Liver (tissue), 9 donors: ENCODE measurements around the gene TOP1. TPM values are rescaled to one million over a fixed set of nuclear protein-coding genes. Genes with fewer than 3 reads are reported as not detected.

ENCODE experiments used
- DNase-seq: peaks from one replicate; pipeline ENCODE4 v3.0.0-alpha.2; 2017; ENCODE audit warnings: low spot score
- H3K27ac ChIP-seq, 2 donors: one replicate each; pipeline ENCODE4 v1.7.0; 2013; ENCODE audit warnings: inconsistent platforms in 2 of 2, low read length in 2 of 2, control low read depth in 1 of 2, low read depth in 1 of 2, mild to moderate bottlenecking in 1 of 2
- H3K27me3 ChIP-seq, 4 donors: one replicate each; pipeline versions ENCODE4 v1.6.1 to v1.7.0; 2013; ENCODE audit warnings: low read length in 3 of 4, inconsistent platforms in 1 of 4, mild to moderate bottlenecking in 1 of 4, moderate library complexity in 1 of 4; ENCODE audit not compliant: control insufficient read depth in 4 of 4, insufficient read depth in 4 of 4
- H3K36me3 ChIP-seq, 4 donors: one replicate each; pipeline versions ENCODE4 v1.6.1 to v1.7.0; 2013; ENCODE audit warnings: low read length in 3 of 4, mild to moderate bottlenecking in 3 of 4, low read depth in 1 of 4, moderate library complexity in 1 of 4; ENCODE audit not compliant: control insufficient read depth in 4 of 4, insufficient read depth in 3 of 4
- H3K4me1 ChIP-seq, 4 donors: one replicate each; pipeline versions ENCODE4 v1.6.1 to v1.7.0; 2013; ENCODE audit warnings: low read length in 3 of 4, mild to moderate bottlenecking in 3 of 4, moderate library complexity in 1 of 4; ENCODE audit not compliant: control insufficient read depth in 4 of 4, insufficient read depth in 4 of 4
- H3K4me3 ChIP-seq, 3 donors: one replicate each; pipeline versions ENCODE4 v1.6.1 to v1.7.0; 2013; ENCODE audit warnings: low read length in 3 of 3, control low read depth in 1 of 3, low read depth in 1 of 3, mild to moderate bottlenecking in 1 of 3
- H3K9ac ChIP-seq, 2 donors: one replicate each; pipeline ENCODE4 v1.7.0; 2013; ENCODE audit warnings: low read length in 2 of 2, mild to moderate bottlenecking in 2 of 2, moderate library complexity in 2 of 2, control low read depth in 1 of 2, low read depth in 1 of 2
- H3K9me3 ChIP-seq, 4 donors: one replicate each; pipeline versions ENCODE4 v1.6.1 to v1.7.0; 2013; ENCODE audit warnings: low read length in 3 of 4; ENCODE audit not compliant: control insufficient read depth in 4 of 4
- ATF3 ChIP-seq: IDR thresholded peaks from 2 replicates; pipeline ENCODE4 v1.6.1; 2016; ENCODE audit warnings: antibody characterized with exemption
- EGR1 ChIP-seq, 2 donors: IDR thresholded peaks; 2 replicates each; pipeline ENCODE4 v1.6.1; 2016 to 2018; ENCODE audit warnings: antibody characterized with exemption in 2 of 2, low read depth in 2 of 2
- FOXA1 ChIP-seq: IDR thresholded peaks from 2 replicates; pipeline ENCODE4 v1.6.1; 2016; ENCODE audit warnings: antibody characterized with exemption
- FOXA2 ChIP-seq: IDR thresholded peaks from 2 replicates; pipeline ENCODE4 v1.6.1; 2016; ENCODE audit warnings: antibody characterized with exemption
- GABPA ChIP-seq, 2 donors: IDR thresholded peaks in 1 of 2; conservative IDR thresholded peaks in 1 of 2; 2 replicates each; pipeline ENCODE4 v1.6.1; 2016; ENCODE audit warnings: antibody characterized with exemption in 2 of 2, mild to moderate bottlenecking in 1 of 2, moderate library complexity in 1 of 2
- HNF4A ChIP-seq, 2 donors: conservative IDR thresholded peaks; 2 replicates each; pipeline ENCODE4 v1.6.1; 2016; ENCODE audit warnings: antibody characterized with exemption in 2 of 2, mild to moderate bottlenecking in 2 of 2
- HNF4G ChIP-seq: IDR thresholded peaks from 2 replicates; pipeline ENCODE4 v1.6.1; 2016; ENCODE audit warnings: antibody characterized with exemption
- JUND ChIP-seq, 2 donors: IDR thresholded peaks; 2 replicates each; pipeline ENCODE4 v1.6.1; 2016; ENCODE audit warnings: antibody characterized with exemption in 2 of 2
- NR2F2 ChIP-seq: IDR thresholded peaks from 2 replicates; pipeline ENCODE4 v1.6.1; 2016; ENCODE audit warnings: antibody characterized with exemption
- RAD21 ChIP-seq, 2 donors: IDR thresholded peaks; 2 replicates each; pipeline ENCODE4 v1.6.1; 2016; ENCODE audit warnings: antibody characterized with exemption in 2 of 2, mild to moderate bottlenecking in 2 of 2
- RXRA ChIP-seq, 2 donors: IDR thresholded peaks; 2 replicates each; pipeline ENCODE4 v1.6.1; 2017 to 2018; ENCODE audit warnings: antibody characterized with exemption in 2 of 2, mild to moderate bottlenecking in 1 of 2
- SP1 ChIP-seq: IDR thresholded peaks from 2 replicates; pipeline ENCODE4 v1.6.1; 2018; ENCODE audit warnings: antibody characterized with exemption, mild to moderate bottlenecking
- TAF1 ChIP-seq: conservative IDR thresholded peaks from 2 replicates; pipeline ENCODE4 v1.6.1; 2016; ENCODE audit warnings: antibody characterized with exemption, mild to moderate bottlenecking
- YY1 ChIP-seq: IDR thresholded peaks from 2 replicates; pipeline ENCODE4 v1.6.1; 2016; ENCODE audit warnings: antibody characterized with exemption, mild to moderate bottlenecking
- WGBS: extraction: QIAGEN DNeasy Blood & Tissue Kit; methylation state at CpG from one replicate; pipeline ENCODE4 v1.1.7; 2013; 5-methylcytosine and 5-hydroxymethylcytosine counted together
- polyA plus RNA-seq, 2 donors: library from polyadenylated mRNA; stranded (reverse) in 1 of 2; unstranded in 1 of 2; fragments of 200-250 nt in 1 of 2; fragments of >200 nt in 1 of 2; fragmentation: Nextera tagmentation in 1 of 2; extraction: Ambion mirVana in 1 of 2; gene quantifications; one replicate each; pipeline versions ENCODE4 v1.2.1 to v1.2.3, GENCODE V29; 2013 to 2015
- total RNA-seq, 2 donors: library from RNA; depleted of rRNA; stranded (reverse); fragments of >200 nt; gene quantifications; one replicate each; pipeline ENCODE4 v1.2.3, GENCODE V29; 2014
- TF ChIP-seq, protein P1 (sequence below): IDR thresholded peaks from 2 replicates; pipeline ENCODE4 v1.6.1; 2016; ENCODE audit warnings: antibody characterized with exemption
- TF ChIP-seq, protein P2 (sequence below): IDR thresholded peaks from 2 replicates; pipeline ENCODE4 v1.6.1; 2016; ENCODE audit warnings: antibody characterized with exemption
- TF ChIP-seq, protein P3 (sequence below): IDR thresholded peaks from 2 replicates; pipeline ENCODE4 v1.6.1; 2016; ENCODE audit warnings: antibody characterized with exemption, mild to moderate bottlenecking
- TF ChIP-seq, protein P4 (sequence below): fragments of 150-350 bp; IDR thresholded peaks from 2 replicates; pipeline ENCODE4 v1.5.1; 2017; ENCODE audit warnings: improper control_type of control experiment, low read depth, low read length; ENCODE audit not compliant: missing input control
- donor health status: healthy.
- donor health status: healthy.
- donor health status: healthy.
- donor health status: healthy.
- donor health status: healthy.

TOP1 gene
- total and polyA plus RNA-seq, 4 donors: 13.7 to 62.1 (median 19.4) TPM

- H3K27me3 ChIP-seq: no peaks in the 10 kb centered on the region
- H3K4me1 ChIP-seq: peaks cover 0 to 14% (median 8%) of the 10 kb centered on the region in 4 donors
- DNase-seq: no peak
- H3K9me3 ChIP-seq: no peaks in the 10 kb centered on the region
- no peaks in the 10 kb centered on the region for H3K36me3 ChIP-seq
- WGBS: 88% methylated on average over 2 of the region's 2 CpGs
- no peak overlapping the region for H3K4me3 ChIP-seq
- H3K9ac ChIP-seq: no peak overlapping the region
- H3K27ac ChIP-seq: no peak overlapping the region
- TF ChIP-seq FOXA1 (no peak), GABPA (IDR thresholded peaks at IDR 0.05 in 1 of 2, conservative IDR thresholded peaks at IDR 0.05 in 1 of 2) (no peak), SP1 (no peak), YY1 (no peak), JUND (IDR thresholded peaks at IDR 0.05) (no peak), NR2F2 (no peak), HNF4G (no peak), RXRA (IDR thresholded peaks at IDR 0.05) (no peak), RAD21 (IDR thresholded peaks at IDR 0.05) (no peak), FOXA2 (no peak), EGR1 (IDR thresholded peaks at IDR 0.05; ENCODE audit: low read depth in 2 of 2) (no peak), TAF1 (no peak), HNF4A (conservative IDR thresholded peaks at IDR 0.05) (no peak), ATF3 (no peak)
- TF ChIP-seq, protein P1, sequence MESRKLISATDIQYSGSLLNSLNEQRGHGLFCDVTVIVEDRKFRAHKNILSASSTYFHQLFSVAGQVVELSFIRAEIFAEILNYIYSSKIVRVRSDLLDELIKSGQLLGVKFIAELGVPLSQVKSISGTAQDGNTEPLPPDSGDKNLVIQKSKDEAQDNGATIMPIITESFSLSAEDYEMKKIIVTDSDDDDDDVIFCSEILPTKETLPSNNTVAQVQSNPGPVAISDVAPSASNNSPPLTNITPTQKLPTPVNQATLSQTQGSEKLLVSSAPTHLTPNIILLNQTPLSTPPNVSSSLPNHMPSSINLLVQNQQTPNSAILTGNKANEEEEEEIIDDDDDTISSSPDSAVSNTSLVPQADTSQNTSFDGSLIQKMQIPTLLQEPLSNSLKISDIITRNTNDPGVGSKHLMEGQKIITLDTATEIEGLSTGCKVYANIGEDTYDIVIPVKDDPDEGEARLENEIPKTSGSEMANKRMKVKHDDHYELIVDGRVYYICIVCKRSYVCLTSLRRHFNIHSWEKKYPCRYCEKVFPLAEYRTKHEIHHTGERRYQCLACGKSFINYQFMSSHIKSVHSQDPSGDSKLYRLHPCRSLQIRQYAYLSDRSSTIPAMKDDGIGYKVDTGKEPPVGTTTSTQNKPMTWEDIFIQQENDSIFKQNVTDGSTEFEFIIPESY: no peak
- TF ChIP-seq, protein P2, sequence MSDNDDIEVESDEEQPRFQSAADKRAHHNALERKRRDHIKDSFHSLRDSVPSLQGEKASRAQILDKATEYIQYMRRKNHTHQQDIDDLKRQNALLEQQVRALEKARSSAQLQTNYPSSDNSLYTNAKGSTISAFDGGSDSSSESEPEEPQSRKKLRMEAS: no peak
- TF ChIP-seq, protein P3, sequence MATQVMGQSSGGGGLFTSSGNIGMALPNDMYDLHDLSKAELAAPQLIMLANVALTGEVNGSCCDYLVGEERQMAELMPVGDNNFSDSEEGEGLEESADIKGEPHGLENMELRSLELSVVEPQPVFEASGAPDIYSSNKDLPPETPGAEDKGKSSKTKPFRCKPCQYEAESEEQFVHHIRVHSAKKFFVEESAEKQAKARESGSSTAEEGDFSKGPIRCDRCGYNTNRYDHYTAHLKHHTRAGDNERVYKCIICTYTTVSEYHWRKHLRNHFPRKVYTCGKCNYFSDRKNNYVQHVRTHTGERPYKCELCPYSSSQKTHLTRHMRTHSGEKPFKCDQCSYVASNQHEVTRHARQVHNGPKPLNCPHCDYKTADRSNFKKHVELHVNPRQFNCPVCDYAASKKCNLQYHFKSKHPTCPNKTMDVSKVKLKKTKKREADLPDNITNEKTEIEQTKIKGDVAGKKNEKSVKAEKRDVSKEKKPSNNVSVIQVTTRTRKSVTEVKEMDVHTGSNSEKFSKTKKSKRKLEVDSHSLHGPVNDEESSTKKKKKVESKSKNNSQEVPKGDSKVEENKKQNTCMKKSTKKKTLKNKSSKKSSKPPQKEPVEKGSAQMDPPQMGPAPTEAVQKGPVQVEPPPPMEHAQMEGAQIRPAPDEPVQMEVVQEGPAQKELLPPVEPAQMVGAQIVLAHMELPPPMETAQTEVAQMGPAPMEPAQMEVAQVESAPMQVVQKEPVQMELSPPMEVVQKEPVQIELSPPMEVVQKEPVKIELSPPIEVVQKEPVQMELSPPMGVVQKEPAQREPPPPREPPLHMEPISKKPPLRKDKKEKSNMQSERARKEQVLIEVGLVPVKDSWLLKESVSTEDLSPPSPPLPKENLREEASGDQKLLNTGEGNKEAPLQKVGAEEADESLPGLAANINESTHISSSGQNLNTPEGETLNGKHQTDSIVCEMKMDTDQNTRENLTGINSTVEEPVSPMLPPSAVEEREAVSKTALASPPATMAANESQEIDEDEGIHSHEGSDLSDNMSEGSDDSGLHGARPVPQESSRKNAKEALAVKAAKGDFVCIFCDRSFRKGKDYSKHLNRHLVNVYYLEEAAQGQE: no peak
- TF ChIP-seq, protein P4, sequence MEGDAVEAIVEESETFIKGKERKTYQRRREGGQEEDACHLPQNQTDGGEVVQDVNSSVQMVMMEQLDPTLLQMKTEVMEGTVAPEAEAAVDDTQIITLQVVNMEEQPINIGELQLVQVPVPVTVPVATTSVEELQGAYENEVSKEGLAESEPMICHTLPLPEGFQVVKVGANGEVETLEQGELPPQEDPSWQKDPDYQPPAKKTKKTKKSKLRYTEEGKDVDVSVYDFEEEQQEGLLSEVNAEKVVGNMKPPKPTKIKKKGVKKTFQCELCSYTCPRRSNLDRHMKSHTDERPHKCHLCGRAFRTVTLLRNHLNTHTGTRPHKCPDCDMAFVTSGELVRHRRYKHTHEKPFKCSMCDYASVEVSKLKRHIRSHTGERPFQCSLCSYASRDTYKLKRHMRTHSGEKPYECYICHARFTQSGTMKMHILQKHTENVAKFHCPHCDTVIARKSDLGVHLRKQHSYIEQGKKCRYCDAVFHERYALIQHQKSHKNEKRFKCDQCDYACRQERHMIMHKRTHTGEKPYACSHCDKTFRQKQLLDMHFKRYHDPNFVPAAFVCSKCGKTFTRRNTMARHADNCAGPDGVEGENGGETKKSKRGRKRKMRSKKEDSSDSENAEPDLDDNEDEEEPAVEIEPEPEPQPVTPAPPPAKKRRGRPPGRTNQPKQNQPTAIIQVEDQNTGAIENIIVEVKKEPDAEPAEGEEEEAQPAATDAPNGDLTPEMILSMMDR: no peak
These were observed 114.7 kb downstream of the TOP1 start for GRCh38 chr20:41143354-41143753.
